Stimulated activated CD4-positive, alpha-beta T cell treated with anti-CD3 and anti-CD28 coated beads, TNF-alpha, amount 100 ng/mL, for 48 hours (primary cell): ENCODE measurements around the gene DHDH.

Experiments
- DNase-seq, 3 donors: peaks; one replicate each; pipeline ENCODE4 v3.0.0-alpha.2; 2020; ENCODE audit warnings: low read depth in 3 of 3

The DHDH gene

GRCh38 chr19:48966541-48967345 is 33.2 kb downstream of the DHDH start:
- no peak for DNase-seq

GRCh38 chr19:48967346-48968178 is 34.1 kb downstream of the DHDH start:
- no peak for DNase-seq

- no peak for DNase-seq
Observed at GRCh38 chr19:48968179-48968661, 34.7 kb downstream of the DHDH start.

GRCh38 chr19:48968813-48969218 is 35.3 kb downstream of the DHDH start:
- no peak for DNase-seq

GRCh38 chr19:48969276-48970138 is 36.0 kb downstream of the DHDH start:
- no peak for DNase-seq

- DNase-seq, result no peak
Observed at GRCh38 chr19:48970139-48970766, 36.8 kb downstream of the DHDH start.

GRCh38 chr19:48970923-48971395 is 37.5 kb downstream of the DHDH start:
- peak; percentile 52 to 87 (median 74) for DNase-seq

- DNase-seq, result no peak
Observed at GRCh38 chr19:48975947-48976847, 42.7 kb downstream of the DHDH start.

- no peak for DNase-seq
Observed at GRCh38 chr19:48977061-48977460, 43.6 kb downstream of the DHDH start.

GRCh38 chr19:48982280-48982679 is 48.8 kb downstream of the DHDH start:
- no peak for DNase-seq

GRCh38 chr19:48985711-48986110 is 52.2 kb downstream of the DHDH start:
- DNase-seq, result no peak

GRCh38 chr19:48986211-48986610 is 52.7 kb downstream of the DHDH start:
- DNase-seq, result no peak

- no peak for DNase-seq
Observed at GRCh38 chr19:48987323-48987722, 53.8 kb downstream of the DHDH start.

GRCh38 chr19:48988286-48988685 is 54.8 kb downstream of the DHDH start:
- DNase-seq, result no peak

- DNase-seq, result no peak
Observed at GRCh38 chr19:48988860-48989259, 55.4 kb downstream of the DHDH start.

- no peak for DNase-seq
Observed at GRCh38 chr19:48989701-48990291, 56.3 kb downstream of the DHDH start.

GRCh38 chr19:48990400-48990799 is 56.9 kb downstream of the DHDH start:
- DNase-seq, result no peak

GRCh38 chr19:48991011-48991609 is 57.6 kb downstream of the DHDH start:
- DNase-seq, result no peak

GRCh38 chr19:48991873-48992580 is 58.5 kb downstream of the DHDH start:
- DNase-seq, result no peak
